ENCODE data around the gene TRPV6. TPM values are rescaled to one million over a fixed set of nuclear protein-coding genes. Genes with fewer than 3 reads are reported as not detected.

TRPV6 gene
- total and polyA plus RNA-seq, 10 donors, result 0.05 to 0.32 (median 0.25) TPM; not detected in 3

DNA sequence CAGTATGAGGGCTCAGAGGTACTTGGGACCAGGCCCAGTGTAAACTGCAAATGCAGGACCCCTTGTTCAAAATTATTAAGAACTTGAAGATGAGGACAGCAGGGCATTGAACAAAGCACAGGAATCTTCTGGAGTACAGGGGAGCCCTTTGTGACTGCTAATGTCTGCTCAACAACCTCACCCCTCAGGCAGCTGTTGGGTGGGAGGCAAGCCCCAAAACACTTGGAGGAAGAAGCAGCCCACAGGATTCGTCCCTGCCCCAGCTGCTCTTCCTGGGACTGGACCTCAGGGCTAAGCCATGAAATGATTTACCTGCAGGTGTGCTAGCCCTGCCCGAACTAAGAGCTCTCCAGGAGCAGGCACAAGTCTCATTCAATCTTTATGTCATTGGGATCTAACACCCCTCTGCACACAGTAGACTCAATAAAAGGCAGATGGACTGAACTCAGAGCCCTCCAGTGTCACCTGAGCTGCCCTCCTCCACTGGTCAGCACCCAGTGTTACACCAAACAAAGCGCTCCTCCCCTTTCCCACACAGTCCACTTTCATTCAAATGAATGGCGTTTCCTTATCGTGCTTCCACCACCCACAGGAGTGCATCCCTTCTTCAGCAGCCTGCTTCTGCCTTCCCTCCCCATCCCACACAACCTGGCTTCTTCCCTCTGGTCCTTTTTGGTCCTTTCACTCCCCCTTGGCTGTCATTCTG, 47.0 kb upstream of the TRPV6 start:
- no peak overlapping the region for H3K27ac ChIP-seq
- H3K4me1 ChIP-seq, result peaks cover 0 to 6% (median 2%) of the 10 kb centered on the region in 6 donors
- H3K4me3 ChIP-seq, result no peak overlapping the region
- DNase-seq, result no peak
- no peaks in the 10 kb centered on the region for H3K36me3 ChIP-seq
- TF ChIP-seq, protein P1, sequence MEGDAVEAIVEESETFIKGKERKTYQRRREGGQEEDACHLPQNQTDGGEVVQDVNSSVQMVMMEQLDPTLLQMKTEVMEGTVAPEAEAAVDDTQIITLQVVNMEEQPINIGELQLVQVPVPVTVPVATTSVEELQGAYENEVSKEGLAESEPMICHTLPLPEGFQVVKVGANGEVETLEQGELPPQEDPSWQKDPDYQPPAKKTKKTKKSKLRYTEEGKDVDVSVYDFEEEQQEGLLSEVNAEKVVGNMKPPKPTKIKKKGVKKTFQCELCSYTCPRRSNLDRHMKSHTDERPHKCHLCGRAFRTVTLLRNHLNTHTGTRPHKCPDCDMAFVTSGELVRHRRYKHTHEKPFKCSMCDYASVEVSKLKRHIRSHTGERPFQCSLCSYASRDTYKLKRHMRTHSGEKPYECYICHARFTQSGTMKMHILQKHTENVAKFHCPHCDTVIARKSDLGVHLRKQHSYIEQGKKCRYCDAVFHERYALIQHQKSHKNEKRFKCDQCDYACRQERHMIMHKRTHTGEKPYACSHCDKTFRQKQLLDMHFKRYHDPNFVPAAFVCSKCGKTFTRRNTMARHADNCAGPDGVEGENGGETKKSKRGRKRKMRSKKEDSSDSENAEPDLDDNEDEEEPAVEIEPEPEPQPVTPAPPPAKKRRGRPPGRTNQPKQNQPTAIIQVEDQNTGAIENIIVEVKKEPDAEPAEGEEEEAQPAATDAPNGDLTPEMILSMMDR (IDR thresholded peaks at IDR 0.05 in 8 of 11, conservative IDR thresholded peaks at IDR 0.05 in 3 of 11), result no peak
- no peak for TF ChIP-seq POLR2AphosphoS5 (IDR thresholded peaks at IDR 0.05)
- no peak for TF ChIP-seq POLR2A (IDR thresholded peaks at IDR 0.05)
- no peaks in the 10 kb centered on the region for H3K9me3 ChIP-seq
- H3K27me3 ChIP-seq (replicated peaks in 1 of 7), result peaks cover 0 to 15% (median 0%) of the 10 kb centered on the region in 7 donors
- intact Hi-C loops (cut with DNase I; ENCODE audit: low total_unique reads), result no loop called here
- 73 to 87% (median 77%) methylated on average over 4 to 5 of the region's 5 CpGs for WGBS, 5 donors

DNA sequence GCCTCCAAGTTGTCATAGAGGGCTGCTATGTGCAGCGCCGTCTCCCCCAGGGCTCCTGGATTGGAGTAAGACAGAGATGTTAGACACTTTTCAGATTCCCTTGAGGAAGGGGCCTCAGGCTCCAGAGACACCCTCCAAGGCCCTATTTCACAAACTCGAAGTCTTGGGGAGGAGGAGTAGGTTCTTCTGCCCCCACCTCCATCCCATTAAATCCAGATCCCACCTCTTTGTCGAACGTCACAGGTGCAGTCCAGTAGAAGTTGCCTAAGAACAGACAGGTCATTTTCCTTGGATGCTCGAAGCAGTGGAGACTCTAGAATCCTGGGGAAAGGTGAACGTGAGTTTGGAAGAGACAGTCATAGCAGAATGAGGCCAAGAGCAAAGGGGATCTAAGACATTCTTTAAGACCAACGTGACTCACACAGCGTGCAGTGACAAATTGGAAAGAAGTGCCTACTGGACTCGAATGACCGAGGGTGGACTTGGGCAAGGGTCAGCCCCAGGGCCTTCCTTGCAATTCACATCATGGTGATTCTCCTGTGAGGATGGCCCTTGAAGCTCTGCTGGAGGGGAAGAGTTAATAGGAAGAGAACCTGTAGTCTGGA, 44.7 kb upstream of the TRPV6 start:
- H3K4me1 ChIP-seq, result peaks cover 0 to 20% (median 4%) of the 10 kb centered on the region in 6 donors
- H3K4me3 ChIP-seq, result no peak overlapping the region
- 87 to 94% (median 88%) methylated on average over 11 of the region's 11 CpGs for WGBS, 5 donors
- intact Hi-C loops (cut with DNase I; ENCODE audit: low total_unique reads), result no loop called here
- no peaks in the 10 kb centered on the region for H3K9me3 ChIP-seq
- DNase-seq, result no peak
- no peaks in the 10 kb centered on the region for H3K36me3 ChIP-seq
- no peak overlapping the region for H3K27ac ChIP-seq
- TF ChIP-seq POLR2AphosphoS5 (IDR thresholded peaks at IDR 0.05), result no peak
- TF ChIP-seq, protein P1 (IDR thresholded peaks at IDR 0.05 in 8 of 11, conservative IDR thresholded peaks at IDR 0.05 in 3 of 11), result no peak
- TF ChIP-seq POLR2A (IDR thresholded peaks at IDR 0.05), result no peak
- H3K27me3 ChIP-seq (replicated peaks in 1 of 7), result peaks cover 0 to 5% (median 0%) of the 10 kb centered on the region in 7 donors

DNA sequence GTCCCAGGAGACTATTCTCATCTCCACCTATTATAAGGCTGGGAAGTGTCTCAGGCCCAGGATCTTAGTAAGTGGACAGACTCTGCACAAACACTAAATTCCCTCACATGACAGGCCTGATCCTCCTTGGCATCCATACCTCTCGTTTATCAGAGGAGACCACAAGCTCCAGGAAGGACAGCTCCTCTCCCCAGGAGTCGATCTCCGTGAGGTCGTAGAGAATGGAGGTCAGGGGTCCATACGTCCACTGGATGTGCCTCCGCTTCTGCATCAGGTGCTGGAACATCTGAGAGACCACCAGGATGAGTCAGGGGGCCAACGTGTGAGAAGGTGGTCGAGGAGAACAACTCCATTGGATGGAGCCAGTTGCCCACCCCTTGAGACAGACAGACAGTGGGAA, 42.4 kb upstream of the TRPV6 start:
- Histone ChIP-seq H3K9me3 (no peaks in the 10 kb centered on the region), H3K4me1 (peaks cover 0 to 20% (median 4%) of the 10 kb centered on the region in 6 donors), H3K36me3 (no peaks in the 10 kb centered on the region), H3K27ac (peak overlapping the region in 7 of 8 donors; percentile 53 to 92 (median 79)), H3K27me3 (replicated peaks in 1 of 7) (peaks cover 0 to 3% (median 0%) of the 10 kb centered on the region in 7 donors), H3K4me3 (peak overlapping the region in 1 of 8 donors; percentile 38)
- no peak for DNase-seq
- TF ChIP-seq, protein P1 (IDR thresholded peaks at IDR 0.05 in 8 of 11, conservative IDR thresholded peaks at IDR 0.05 in 3 of 11), result no peak
- TF ChIP-seq POLR2A (IDR thresholded peaks at IDR 0.05) (no peak), POLR2AphosphoS5 (IDR thresholded peaks at IDR 0.05) (no peak)
- WGBS, 5 donors, result 71 to 90% (median 78%) methylated on average over 8 of the region's 8 CpGs
- intact Hi-C loops (cut with DNase I; ENCODE audit: low total_unique reads), result no loop called here

DNA sequence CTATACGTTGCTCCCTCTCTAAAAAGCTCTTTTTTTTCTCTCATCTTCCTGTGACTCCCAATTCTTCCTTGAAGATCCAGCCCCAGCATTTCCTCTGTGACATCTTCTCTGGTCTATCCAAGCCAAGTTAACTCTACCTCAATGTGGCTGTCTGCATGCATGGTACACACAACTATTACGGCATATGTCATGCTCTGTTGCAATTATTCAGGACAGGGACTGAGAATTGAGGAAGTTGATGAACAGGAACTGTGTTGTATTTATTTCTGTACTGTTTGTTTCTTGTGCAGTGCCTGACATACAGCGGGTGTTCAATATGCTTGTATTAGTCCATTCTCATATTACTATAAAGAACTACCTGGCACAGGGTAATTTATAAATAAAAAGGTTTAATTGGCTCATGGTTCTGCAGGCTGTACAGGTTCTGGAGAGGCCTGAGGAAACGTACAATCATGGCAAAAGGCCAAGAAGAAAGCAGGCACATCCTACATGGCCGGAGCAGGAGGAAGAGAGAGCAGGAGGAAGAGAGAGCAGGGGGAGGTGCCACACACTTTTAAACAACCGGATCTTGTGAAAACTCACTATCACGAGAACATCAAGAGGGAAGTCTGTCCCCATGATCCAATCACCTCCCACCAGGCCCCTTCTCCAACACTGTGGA, 41.7 kb upstream of the TRPV6 start:
- WGBS, 5 donors, result 25 to 42% (median 34%) methylated on average over 7 of the region's 7 CpGs
- no peaks in the 10 kb centered on the region for H3K36me3 ChIP-seq
- H3K27me3 ChIP-seq (replicated peaks in 1 of 7), result no peaks in the 10 kb centered on the region
- DNase-seq, result no peak
- peak overlapping the region in 7 of 8 donors; percentile 53 to 92 (median 79) for H3K27ac ChIP-seq
- H3K4me3 ChIP-seq, result peak overlapping the region in 1 of 8 donors; percentile 38
- H3K4me1 ChIP-seq, result peaks cover 0 to 20% (median 4%) of the 10 kb centered on the region in 6 donors
- no peaks in the 10 kb centered on the region for H3K9me3 ChIP-seq
- intact Hi-C loops (cut with DNase I; ENCODE audit: low total_unique reads), result no loop called here
- TF ChIP-seq, protein P1 (IDR thresholded peaks at IDR 0.05 in 8 of 11, conservative IDR thresholded peaks at IDR 0.05 in 3 of 11), result no peak
- peak in 1 of 3 donors; percentile 36 for TF ChIP-seq POLR2AphosphoS5 (IDR thresholded peaks at IDR 0.05)
- TF ChIP-seq POLR2A (IDR thresholded peaks at IDR 0.05), result no peak
